Parathyroid adenoma (tissue), 2 donors: ENCODE results near the gene LSAMP.

ENCODE experiments used
- H2AFZ ChIP-seq: fragments of 300-600 bp; sonication (generic); one replicate; pipeline ENCODE4 v1.7.0; 2017; ENCODE audit warnings: antibody characterized with exemption, mild to moderate bottlenecking
- H3K27ac ChIP-seq: fragments of 300-600 bp; sonication (generic); one replicate; pipeline ENCODE4 v1.7.0; 2017
- H3K27me3 ChIP-seq: fragments of 300-600 bp; sonication (generic); one replicate; pipeline ENCODE4 v1.7.0; 2017; ENCODE audit warnings: low read length; ENCODE audit not compliant: control insufficient read depth, insufficient read depth
- H3K36me3 ChIP-seq: fragments of 300-600 bp; sonication (generic); one replicate; pipeline ENCODE4 v1.7.0; 2017; ENCODE audit warnings: low read length; ENCODE audit not compliant: control insufficient read depth, insufficient read depth
- H3K4me1 ChIP-seq: fragments of 300-600 bp; sonication (generic); one replicate; pipeline ENCODE4 v1.7.0; 2017; ENCODE audit warnings: control low read depth
- H3K4me2 ChIP-seq: fragments of 300-600 bp; sonication (generic); one replicate; pipeline ENCODE4 v1.7.0; 2017; ENCODE audit warnings: low read length
- H3K4me3 ChIP-seq: fragments of 300-600 bp; sonication (generic); one replicate; pipeline ENCODE4 v1.7.0; 2017; ENCODE audit warnings: low read depth, low read length
- H3K79me2 ChIP-seq: fragments of 300-600 bp; sonication (generic); one replicate; pipeline ENCODE4 v1.7.0; 2017; ENCODE audit warnings: control low read depth
- H3K9ac ChIP-seq: fragments of 300-600 bp; sonication (generic); one replicate; pipeline ENCODE4 v1.7.0; 2017; ENCODE audit warnings: mild to moderate bottlenecking
- H3K9me3 ChIP-seq: fragments of 300-600 bp; sonication (generic); one replicate; pipeline ENCODE4 v1.7.0; 2017; ENCODE audit warnings: low read length; ENCODE audit not compliant: control insufficient read depth
- CTCF ChIP-seq: fragments of 300-600 bp; sonication (generic); IDR thresholded peaks from one replicate; pipeline ENCODE4 v1.7.0; 2017; ENCODE audit warnings: antibody characterized with exemption, mild to moderate bottlenecking
- donor health status: primary hyperparathyroidism.

Gene LSAMP

GRCh38 chr3:116140100-116140689 lies 305.1 kb downstream of the LSAMP start:
- no peak overlapping the region for H3K27ac ChIP-seq
- H3K9ac ChIP-seq = no peak overlapping the region
- no peaks in the 10 kb centered on the region for H3K4me1 ChIP-seq
- TF ChIP-seq CTCF = peak; percentile 98
- H3K4me3 ChIP-seq = no peak overlapping the region
- no peaks in the 10 kb centered on the region for H3K27me3 ChIP-seq
- no peak overlapping the region for H3K4me2 ChIP-seq
- no peaks in the 10 kb centered on the region for H3K36me3 ChIP-seq
- H3K9me3 ChIP-seq = no peaks in the 10 kb centered on the region
- H3K79me2 ChIP-seq = no peaks in the 10 kb centered on the region
- H2AFZ ChIP-seq = no peak overlapping the region

- no peak overlapping the region for H2AFZ ChIP-seq
- no peaks in the 10 kb centered on the region for H3K27me3 ChIP-seq
- H3K4me1 ChIP-seq = no peaks in the 10 kb centered on the region
- no peak overlapping the region for H3K4me3 ChIP-seq
- H3K9me3 ChIP-seq = no peaks in the 10 kb centered on the region
- no peak overlapping the region for H3K9ac ChIP-seq
- H3K79me2 ChIP-seq = no peaks in the 10 kb centered on the region
- H3K27ac ChIP-seq = no peak overlapping the region
- H3K36me3 ChIP-seq = no peaks in the 10 kb centered on the region
- no peak for TF ChIP-seq CTCF
- no peak overlapping the region for H3K4me2 ChIP-seq
Measured at GRCh38 chr3:116139641-116140040, 305.6 kb downstream of the LSAMP start.

DNA sequence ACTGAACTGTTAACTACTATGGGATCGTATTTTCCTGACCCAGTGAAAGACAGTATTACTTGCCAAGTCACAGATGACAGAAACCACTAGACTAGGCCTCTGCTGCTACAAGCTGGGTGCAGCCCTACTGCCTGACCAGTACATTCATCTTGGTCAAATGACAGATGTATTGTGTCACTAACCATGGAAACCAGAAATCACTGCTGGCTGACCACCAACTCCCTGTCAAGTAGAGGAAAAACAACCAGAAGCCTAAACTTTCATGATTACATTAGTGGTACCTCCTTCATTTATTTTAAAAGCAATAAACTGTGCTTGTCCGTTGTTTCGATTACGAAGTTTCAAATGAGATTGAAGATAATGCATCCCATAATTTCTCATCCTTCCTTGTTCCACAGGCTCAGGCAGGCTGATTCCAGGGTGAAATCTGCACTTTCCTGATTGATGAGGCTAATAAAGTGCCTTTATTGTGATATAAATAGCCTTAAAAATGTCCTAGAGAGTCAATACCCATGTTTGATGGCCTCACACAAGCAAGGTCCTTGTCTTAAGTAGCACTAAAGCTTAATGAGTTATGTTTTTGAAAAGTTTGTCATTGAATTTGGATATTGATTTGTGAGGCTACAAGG lies 309.7 kb downstream of the LSAMP start:
- Histone ChIP-seq H3K27ac (no peak overlapping the region), H3K9me3 (no peaks in the 10 kb centered on the region), H3K79me2 (no peaks in the 10 kb centered on the region), H3K4me3 (no peak overlapping the region), H3K4me2 (no peak overlapping the region), H3K9ac (no peak overlapping the region), H3K4me1 (no peaks in the 10 kb centered on the region), H2AFZ (no peak overlapping the region), H3K27me3 (no peaks in the 10 kb centered on the region), H3K36me3 (no peaks in the 10 kb centered on the region)
- no peak for TF ChIP-seq CTCF

DNA sequence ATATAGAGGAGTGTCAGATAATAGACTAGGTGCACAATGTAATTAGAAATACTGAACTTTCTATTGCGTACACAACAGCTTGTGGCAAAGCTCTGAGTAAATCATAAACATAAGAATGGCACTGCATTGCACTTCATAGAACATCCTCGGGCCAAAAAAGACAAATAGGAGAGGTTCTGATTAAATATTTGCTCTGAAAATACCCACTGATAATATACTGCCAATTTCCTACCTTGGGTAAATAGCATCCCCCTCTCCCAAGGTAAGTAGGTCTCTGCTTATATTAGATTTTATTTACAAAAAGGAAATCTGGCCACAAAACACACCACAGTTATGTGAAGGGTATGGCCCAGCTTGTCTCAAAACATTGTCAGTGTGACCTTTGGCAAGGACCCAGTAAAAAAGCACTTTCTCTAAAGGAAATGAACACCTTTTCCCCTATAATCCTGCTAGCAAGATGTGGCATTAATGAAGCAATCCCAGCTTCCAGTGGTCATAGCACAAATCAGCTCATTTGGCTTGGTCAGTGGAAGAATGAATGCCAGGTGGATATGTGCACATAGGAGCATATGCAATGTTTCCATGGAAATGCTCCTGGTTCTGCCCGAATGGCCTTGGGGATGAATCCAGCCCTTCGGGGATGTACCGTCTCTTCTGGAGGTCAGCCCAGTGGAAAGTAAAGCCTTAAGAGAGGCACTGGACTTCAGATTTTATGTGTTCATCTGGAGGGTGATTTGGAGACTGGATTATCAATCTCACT lies 315.9 kb downstream of the LSAMP start:
- no peak for TF ChIP-seq CTCF
- no peaks in the 10 kb centered on the region for H3K9me3 ChIP-seq
- no peaks in the 10 kb centered on the region for H3K4me1 ChIP-seq
- H3K4me2 ChIP-seq = no peak overlapping the region
- no peak overlapping the region for H2AFZ ChIP-seq
- H3K79me2 ChIP-seq = no peaks in the 10 kb centered on the region
- H3K27me3 ChIP-seq = no peaks in the 10 kb centered on the region
- H3K36me3 ChIP-seq = no peaks in the 10 kb centered on the region
- no peak overlapping the region for H3K27ac ChIP-seq
- H3K4me3 ChIP-seq = no peak overlapping the region
- H3K9ac ChIP-seq = no peak overlapping the region
